ENCODE measurements around the gene CBLIF. TPM values are rescaled to one million over a fixed set of nuclear protein-coding genes. Genes with fewer than 3 reads are reported as not detected.

CBLIF gene
- total and polyA plus RNA-seq, 10 donors = not detected

DNA sequence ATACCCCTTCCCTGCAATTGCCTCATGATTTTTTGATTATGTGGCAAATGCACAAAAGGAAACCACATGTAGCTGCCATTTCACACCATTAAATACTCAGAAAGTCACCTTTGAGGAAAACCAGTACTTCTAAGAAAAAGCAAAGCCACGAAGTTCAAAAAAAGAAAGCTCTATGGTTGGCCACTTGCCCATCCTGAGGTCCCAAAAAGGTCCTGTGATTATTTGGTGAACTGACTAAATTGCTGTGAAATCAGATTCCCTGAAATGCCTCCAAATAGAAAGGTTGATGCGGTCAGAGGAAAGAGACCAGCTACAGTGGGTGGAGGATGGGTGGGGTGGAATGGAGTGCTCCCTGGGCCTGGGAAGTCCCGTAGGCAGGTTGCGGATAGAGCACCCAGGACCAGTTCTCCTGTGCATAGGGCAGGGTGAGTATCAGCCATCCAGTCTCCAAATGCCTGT is 61.6 kb downstream of the CBLIF start:
- intact Hi-C loops (cut with DNase I; ENCODE audit: low total_unique reads) = no loop called here
- 73 to 78% (median 74%) methylated on average over 4 of the region's 4 CpGs for WGBS, 5 donors
- peaks cover 0 to 4% (median 0%) of the 10 kb centered on the region in 8 donors for H3K9me3 ChIP-seq
- no peak for DNase-seq
- TF ChIP-seq POLR2AphosphoS5 (IDR thresholded peaks at IDR 0.05) = no peak
- TF ChIP-seq, protein P1, sequence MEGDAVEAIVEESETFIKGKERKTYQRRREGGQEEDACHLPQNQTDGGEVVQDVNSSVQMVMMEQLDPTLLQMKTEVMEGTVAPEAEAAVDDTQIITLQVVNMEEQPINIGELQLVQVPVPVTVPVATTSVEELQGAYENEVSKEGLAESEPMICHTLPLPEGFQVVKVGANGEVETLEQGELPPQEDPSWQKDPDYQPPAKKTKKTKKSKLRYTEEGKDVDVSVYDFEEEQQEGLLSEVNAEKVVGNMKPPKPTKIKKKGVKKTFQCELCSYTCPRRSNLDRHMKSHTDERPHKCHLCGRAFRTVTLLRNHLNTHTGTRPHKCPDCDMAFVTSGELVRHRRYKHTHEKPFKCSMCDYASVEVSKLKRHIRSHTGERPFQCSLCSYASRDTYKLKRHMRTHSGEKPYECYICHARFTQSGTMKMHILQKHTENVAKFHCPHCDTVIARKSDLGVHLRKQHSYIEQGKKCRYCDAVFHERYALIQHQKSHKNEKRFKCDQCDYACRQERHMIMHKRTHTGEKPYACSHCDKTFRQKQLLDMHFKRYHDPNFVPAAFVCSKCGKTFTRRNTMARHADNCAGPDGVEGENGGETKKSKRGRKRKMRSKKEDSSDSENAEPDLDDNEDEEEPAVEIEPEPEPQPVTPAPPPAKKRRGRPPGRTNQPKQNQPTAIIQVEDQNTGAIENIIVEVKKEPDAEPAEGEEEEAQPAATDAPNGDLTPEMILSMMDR (IDR thresholded peaks at IDR 0.05 in 8 of 11, conservative IDR thresholded peaks at IDR 0.05 in 3 of 11) = no peak
- no peak for TF ChIP-seq POLR2A (IDR thresholded peaks at IDR 0.05)
- H3K4me3 ChIP-seq = no peak overlapping the region
- no peak overlapping the region for H3K27ac ChIP-seq
- peaks cover 0 to 10% (median 0%) of the 10 kb centered on the region in 6 donors for H3K4me1 ChIP-seq
- H3K36me3 ChIP-seq = peaks cover 0 to 65% (median 7%) of the 10 kb centered on the region in 6 donors
- no peaks in the 10 kb centered on the region for H3K27me3 ChIP-seq (replicated peaks in 1 of 7)

DNA sequence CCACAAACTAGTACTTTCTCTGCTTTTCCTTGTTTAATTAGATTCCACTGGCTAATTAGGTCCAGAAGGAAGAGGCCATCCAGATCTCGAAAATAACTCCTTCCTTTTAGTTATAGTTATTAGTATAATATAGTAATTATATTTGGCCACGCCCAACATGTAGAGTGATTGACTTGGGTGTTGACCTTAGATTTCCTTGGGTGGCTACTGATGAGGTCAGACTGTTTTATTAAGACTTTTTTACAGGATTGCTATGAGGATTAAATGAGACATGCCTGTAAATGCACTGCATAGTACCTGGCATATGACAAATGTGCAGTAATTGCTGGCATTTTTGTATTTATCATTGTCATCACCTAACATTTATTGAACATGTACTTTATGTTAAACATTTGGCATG is 63.2 kb downstream of the CBLIF start:
- H3K27me3 ChIP-seq (replicated peaks in 1 of 7) = no peaks in the 10 kb centered on the region
- peaks cover 0 to 63% (median 0%) of the 10 kb centered on the region in 6 donors for H3K36me3 ChIP-seq
- peaks cover 0 to 8% (median 0%) of the 10 kb centered on the region in 6 donors for H3K4me1 ChIP-seq
- intact Hi-C loops (cut with DNase I; ENCODE audit: low total_unique reads) = no loop called here
- DNase-seq = no peak
- no peak overlapping the region for H3K27ac ChIP-seq
- TF ChIP-seq, protein P1 (IDR thresholded peaks at IDR 0.05 in 8 of 11, conservative IDR thresholded peaks at IDR 0.05 in 3 of 11) = no peak
- TF ChIP-seq POLR2AphosphoS5 (IDR thresholded peaks at IDR 0.05) (no peak), POLR2A (IDR thresholded peaks at IDR 0.05) (no peak)
- H3K9me3 ChIP-seq = peaks cover 0 to 4% (median 0%) of the 10 kb centered on the region in 8 donors
- H3K4me3 ChIP-seq = no peak overlapping the region
- WGBS, 5 donors = 79 to 92% (median 88%) methylated on average over 2 of the region's 2 CpGs

DNA sequence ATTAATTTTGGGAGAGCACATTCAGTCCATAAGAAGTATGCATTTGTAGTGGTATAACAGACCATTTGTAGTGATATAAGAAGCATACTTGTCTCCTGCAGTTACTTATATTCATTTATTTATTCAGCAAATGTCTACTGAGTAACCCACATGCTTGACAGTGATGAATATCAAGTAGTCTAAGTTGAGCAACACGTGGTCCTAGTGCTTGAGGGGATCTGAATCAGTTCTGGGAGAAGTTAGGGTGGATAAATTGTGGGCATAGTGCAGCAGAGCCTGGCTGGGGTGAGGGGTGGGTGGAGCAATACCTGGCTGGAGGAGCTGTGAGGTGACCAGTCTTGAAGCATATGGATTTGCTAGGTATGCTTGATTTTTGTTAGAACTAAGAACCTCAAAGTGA is 65.8 kb downstream of the CBLIF start:
- 38 to 65% (median 55%) methylated on average over 1 of the region's 1 CpG for WGBS, 5 donors
- H3K36me3 ChIP-seq = peaks cover 0 to 72% (median 4%) of the 10 kb centered on the region in 6 donors
- no peak for TF ChIP-seq POLR2A (IDR thresholded peaks at IDR 0.05)
- no peak overlapping the region for H3K27ac ChIP-seq
- H3K27me3 ChIP-seq (replicated peaks in 1 of 7) = no peaks in the 10 kb centered on the region
- intact Hi-C loops (cut with DNase I; ENCODE audit: low total_unique reads) = no loop called here
- no peaks in the 10 kb centered on the region for H3K4me1 ChIP-seq
- no peak overlapping the region for H3K4me3 ChIP-seq
- DNase-seq = no peak
- H3K9me3 ChIP-seq = peaks cover 0 to 2% (median 0%) of the 10 kb centered on the region in 8 donors

Other genes with a start within 250 kb of the CBLIF start
- gene OSBP, start 229.7 kb downstream of the CBLIF start, total RNA-seq = 10 to 100 TPM; 33.9 to 39.9 (median 35.6) TPM
- 10 to 100 TPM in 1 of 3 donors, 1 to 10 TPM in 2; 7.0 to 10.6 (median 8.9) TPM for gene OSBP, start 229.7 kb downstream of the CBLIF start, polyA plus RNA-seq
- gene PATL1, start 176.5 kb downstream of the CBLIF start, total RNA-seq = 10 to 100 TPM; 24.0 to 47.1 (median 35.5) TPM
- 10 to 100 TPM in 1 of 3 donors, 1 to 10 TPM in 2; 5.7 to 10.3 (median 7.7) TPM for gene PATL1, start 176.5 kb downstream of the CBLIF start, polyA plus RNA-seq
- not detected for gene OR10V1, start 131.7 kb downstream of the CBLIF start, total RNA-seq
- not detected for gene OR10V1, start 131.7 kb downstream of the CBLIF start, polyA plus RNA-seq
- gene STX3, start 90.1 kb downstream of the CBLIF start, total RNA-seq = 10 to 100 TPM; 21.6 to 49.3 (median 30.9) TPM
- 10 to 100 TPM in 1 of 3 donors, 1 to 10 TPM in 2; 5.1 to 10.9 (median 8.1) TPM for gene STX3, start 90.1 kb downstream of the CBLIF start, polyA plus RNA-seq
- gene MRPL16, start 34.7 kb downstream of the CBLIF start, total RNA-seq = 10 to 100 TPM; 35.6 to 55.9 (median 43.7) TPM
- gene MRPL16, start 34.7 kb downstream of the CBLIF start, polyA plus RNA-seq = 10 to 100 TPM; 65.5 to 78.9 (median 70.7) TPM
- 10 to 100 TPM in 4 of 7 donors, 1 to 10 TPM in 3; 1.2 to 18.6 (median 11.6) TPM for gene TCN1, start 21.0 kb upstream of the CBLIF start, total RNA-seq
- gene TCN1, start 21.0 kb upstream of the CBLIF start, polyA plus RNA-seq = under 1 TPM; 0.26 to 0.86 (median 0.64) TPM
- not detected for gene OOSP3, start 33.3 kb upstream of the CBLIF start, total RNA-seq
- not detected for gene OOSP3, start 33.3 kb upstream of the CBLIF start, polyA plus RNA-seq
- not detected for gene OOSP1, start 92.9 kb upstream of the CBLIF start, total RNA-seq
- gene OOSP1, start 92.9 kb upstream of the CBLIF start, polyA plus RNA-seq = not detected
- gene OOSP4A, start 118.5 kb upstream of the CBLIF start, total RNA-seq = not detected
- gene OOSP4A, start 118.5 kb upstream of the CBLIF start, polyA plus RNA-seq = not detected
- not detected for gene OOSP4B, start 171.7 kb upstream of the CBLIF start, total RNA-seq
- gene OOSP4B, start 171.7 kb upstream of the CBLIF start, polyA plus RNA-seq = not detected
- not detected for gene OOSP2, start 194.9 kb upstream of the CBLIF start, total RNA-seq
- not detected for gene OOSP2, start 194.9 kb upstream of the CBLIF start, polyA plus RNA-seq
- 10 to 100 TPM in 2 of 7 donors, 1 to 10 TPM in 5; 1.0 to 31.6 (median 6.1) TPM for gene MS4A3, start 211.2 kb upstream of the CBLIF start, total RNA-seq
- gene MS4A3, start 211.2 kb upstream of the CBLIF start, polyA plus RNA-seq = 1 to 10 TPM in 1 of 3 donors, under 1 TPM in 2; 0.27 to 2.5 (median 0.61) TPM
- under 1 TPM in 4 of 7 donors, not detected in 3; 0.50 to 0.91 (median 0.69) TPM for gene MS4A2, start 243.2 kb upstream of the CBLIF start, total RNA-seq
- gene MS4A2, start 243.2 kb upstream of the CBLIF start, polyA plus RNA-seq = under 1 TPM in 1 of 3 donors, not detected in 2; 0.03 TPM